HG03039 (cell line): ENCODE data around the gene TACC3.
A peak's percentile ranks its signal among the peaks of the same experiment; 100 is the strongest.

ENCODE experiments used
- ATAC-seq: cut with Tn5 transposase; IDR thresholded peaks from one replicate; pipeline ENCODE4 v1.9.1; 2021; ENCODE audit warnings: mild to moderate bottlenecking, moderate library complexity; ENCODE audit not compliant: unreplicated experiment

TACC3 gene

GRCh38 chr4:1788254-1788973 lies 67.1 kb downstream of the TACC3 start:
- no peak for ATAC-seq

GRCh38 chr4:1789552-1789951 lies 68.2 kb downstream of the TACC3 start:
- no peak for ATAC-seq

GRCh38 chr4:1790005-1790404 lies 68.7 kb downstream of the TACC3 start:
- no peak for ATAC-seq

GRCh38 chr4:1792158-1792831 lies 71.0 kb downstream of the TACC3 start:
- no peak for ATAC-seq

- peak; percentile 41 for ATAC-seq
Observed at GRCh38 chr4:1792832-1793495, 71.6 kb downstream of the TACC3 start, which contains the start of gene FGFR3. TSS of gene FGFR3 (plus strand) at chr4:1793293. CDS start at chr4:1793935, 642 bp downstream.

- ATAC-seq, result peak; percentile 15
Observed at GRCh38 chr4:1793496-1793840, 72.1 kb downstream of the TACC3 start.

GRCh38 chr4:1793940-1794808 lies 72.9 kb downstream of the TACC3 start:
- ATAC-seq, result no peak
